D721Med (cell line): Measurements from ENCODE around the gene STAT2.
"Not testable (repeated sequence)": the region's sequence is repeated elsewhere in the genome, so short reads cannot be mapped to it uniquely, and the experiment has no call there.

Experiments
- DNase-seq: peaks from one replicate; pipeline ENCODE4 v3.0.0; 2011; ENCODE audit warnings: low spot score; ENCODE audit not compliant: insufficient read length
- FAIRE-seq: peaks from 2 replicates; lab custom pipeline; 2011; peaks lifted over from hg19 to GRCh38; lab: Jason Lieb, UNC
- CTCF ChIP-seq: IDR thresholded peaks from 2 replicates; pipeline ENCODE4 v1.5.1; 2012; ENCODE audit warnings: mild to moderate bottlenecking, control low read depth; ENCODE audit not compliant: insufficient read depth; ENCODE audit errors: missing control alignments

Gene STAT2

GRCh38 chr12:56339158-56339422, 20.8 kb downstream of the STAT2 start:
- FAIRE-seq (no peak), DNase-seq (no peak)
- no peak for TF ChIP-seq CTCF

GRCh38 chr12:56338308-56339157, 21.4 kb downstream of the STAT2 start, which contains the start of gene IL23A:
IL23A (plus strand) TSS chr12:56338884; CDS start chr12:56339045, 161 bp downstream.
- DNase-seq, result no peak
- TF ChIP-seq CTCF, result no peak
- no peak for FAIRE-seq

GRCh38 chr12:56337753-56338251, 22.1 kb downstream of the STAT2 start:
- no peak for TF ChIP-seq CTCF
- FAIRE-seq, result no peak
- DNase-seq, result no peak

GRCh38 chr12:56336361-56337167, 23.3 kb downstream of the STAT2 start:
- no peak for TF ChIP-seq CTCF
- DNase-seq (no peak), FAIRE-seq (no peak)

- DNase-seq, FAIRE-seq: not testable (repeated sequence)
Measured at GRCh38 chr12:56335527-56335926, 24.4 kb downstream of the STAT2 start.

- no peak for DNase-seq
- no peak for TF ChIP-seq CTCF
- no peak for FAIRE-seq
Measured at GRCh38 chr12:56334490-56334793, 25.5 kb downstream of the STAT2 start.

- peak; percentile 49 for TF ChIP-seq CTCF
- FAIRE-seq, result no peak
- DNase-seq, result peak; percentile 96
Measured at GRCh38 chr12:56333679-56334489, 26.0 kb downstream of the STAT2 start, which contains the start of gene PAN2. PAN2 (minus strand) TSS chr12:56334000; CDS start chr12:56333094, 906 bp downstream.
